Right atrium auricular region (tissue), 2 donors: ENCODE data around the gene NEGR1. TPM values are rescaled to one million over a fixed set of nuclear protein-coding genes. Genes with fewer than 3 reads are reported as not detected.

Source experiments
- DNase-seq: peaks from one replicate; pipeline ENCODE4 v3.0.0-alpha.2; 2019; ENCODE audit warnings: low spot score
- H3K27ac ChIP-seq, 2 donors: fragments of 200-600 bp; sonication (generic); 1 replicate in 1 of 2; 2 replicates in 1 of 2; pipeline ENCODE4 v1.5.1; 2016 to 2019
- H3K27me3 ChIP-seq, 2 donors: fragments of 200-600 bp; sonication (generic); one replicate each; pipeline versions ENCODE4 v1.5.1 to v1.6.0; 2017 to 2019
- H3K36me3 ChIP-seq: fragments of 200-600 bp; sonication (generic); one replicate; pipeline ENCODE4 v1.5.1; 2016
- H3K4me1 ChIP-seq, 2 donors: fragments of 200-600 bp; sonication (generic); one replicate each; pipeline versions ENCODE4 v1.5.1 to v1.6.0; 2017 to 2019
- H3K4me3 ChIP-seq, 2 donors: fragments of 200-600 bp; sonication (generic); 1 replicate in 1 of 2; 2 replicates in 1 of 2; pipeline ENCODE4 v1.5.1; 2017 to 2019; ENCODE audit warnings: mild to moderate bottlenecking in 1 of 2, moderate library complexity in 1 of 2
- H3K9me3 ChIP-seq, 2 donors: fragments of 200-600 bp; sonication (generic); one replicate each; pipeline ENCODE4 v1.5.1; 2019
- CTCF ChIP-seq, 2 donors: fragments of 200-600 bp; sonication (generic); IDR thresholded peaks; one replicate each; pipeline ENCODE4 v1.5.1; 2019; ENCODE audit warnings: antibody characterized with exemption in 2 of 2
- total RNA-seq, 2 donors: library from RNA; depleted of rRNA; stranded (reverse); fragments of >200 nt; gene quantifications; one replicate each; pipeline ENCODE4 v1.1.0, GENCODE V29; 2016

NEGR1 gene
- total RNA-seq, 2 donors from 2014 or later, result 9.3 to 9.9 TPM

- no peak for DNase-seq
- TF ChIP-seq CTCF (IDR thresholded peaks at IDR 0.05), result no peak
- no peak overlapping the region for H3K27ac ChIP-seq
- no peak overlapping the region for H3K4me3 ChIP-seq
- no peaks in the 10 kb centered on the region for H3K27me3 ChIP-seq
- no peaks in the 10 kb centered on the region for H3K9me3 ChIP-seq
- peaks cover 0 to 5% of the 10 kb centered on the region in 2 donors for H3K4me1 ChIP-seq
- H3K36me3 ChIP-seq, result no peaks in the 10 kb centered on the region
These were observed 637.3 kb downstream of the NEGR1 start for GRCh38 chr1:71645015-71645414.

GRCh38 chr1:71641903-71642302 is 640.4 kb downstream of the NEGR1 start:
- no peak for TF ChIP-seq CTCF (IDR thresholded peaks at IDR 0.05)
- Histone ChIP-seq H3K9me3 (no peaks in the 10 kb centered on the region), H3K36me3 (no peaks in the 10 kb centered on the region), H3K4me1 (peaks cover 0 to 5% of the 10 kb centered on the region in 2 donors), H3K4me3 (no peak overlapping the region), H3K27me3 (no peaks in the 10 kb centered on the region), H3K27ac (no peak overlapping the region)
- no peak for DNase-seq

DNA sequence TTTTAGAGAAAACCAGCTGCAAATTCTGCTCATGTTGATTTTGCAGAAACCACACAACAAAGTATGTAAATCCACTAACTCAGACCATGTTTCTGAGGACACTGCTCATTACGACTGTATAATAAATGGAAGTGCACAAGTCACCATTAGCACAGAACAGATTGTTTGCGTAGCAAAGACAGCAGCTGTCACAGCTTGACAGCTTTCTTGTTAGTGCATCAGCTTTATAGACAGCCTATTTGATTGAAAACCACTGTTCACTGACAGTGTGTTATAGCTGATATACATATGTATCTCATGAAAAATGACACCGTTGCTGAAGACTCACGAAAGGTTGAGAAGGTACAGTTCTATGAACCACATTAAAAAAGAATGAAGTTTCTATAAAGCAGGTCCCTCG is 641.3 kb downstream of the NEGR1 start:
- TF ChIP-seq CTCF (IDR thresholded peaks at IDR 0.05), result no peak
- no peak for DNase-seq
- H3K36me3 ChIP-seq, result no peaks in the 10 kb centered on the region
- no peak overlapping the region for H3K4me3 ChIP-seq
- no peaks in the 10 kb centered on the region for H3K9me3 ChIP-seq
- no peaks in the 10 kb centered on the region for H3K27me3 ChIP-seq
- no peak overlapping the region for H3K27ac ChIP-seq
- peaks cover 0 to 5% of the 10 kb centered on the region in 2 donors for H3K4me1 ChIP-seq

- H3K4me3 ChIP-seq, result no peak overlapping the region
- H3K27ac ChIP-seq, result peak overlapping the region in 1 of 2 donors; percentile 20
- H3K27me3 ChIP-seq, result no peaks in the 10 kb centered on the region
- H3K9me3 ChIP-seq, result no peaks in the 10 kb centered on the region
- H3K36me3 ChIP-seq, result no peaks in the 10 kb centered on the region
- no peak for TF ChIP-seq CTCF (IDR thresholded peaks at IDR 0.05)
- H3K4me1 ChIP-seq, result peaks cover 0 to 5% of the 10 kb centered on the region in 2 donors
- DNase-seq, result no peak
These were observed 642.2 kb downstream of the NEGR1 start for GRCh38 chr1:71640116-71640515.

- Histone ChIP-seq H3K4me3 (no peak overlapping the region), H3K9me3 (no peaks in the 10 kb centered on the region), H3K36me3 (no peaks in the 10 kb centered on the region), H3K27ac (peak overlapping the region in 1 of 2 donors; percentile 33), H3K4me1 (peaks cover 0 to 5% of the 10 kb centered on the region in 2 donors), H3K27me3 (no peaks in the 10 kb centered on the region)
- no peak for TF ChIP-seq CTCF (IDR thresholded peaks at IDR 0.05)
- no peak for DNase-seq
These were observed 644.1 kb downstream of the NEGR1 start for GRCh38 chr1:71638081-71638766.

GRCh38 chr1:71635568-71635967 is 646.8 kb downstream of the NEGR1 start:
- H3K9me3 ChIP-seq, result no peaks in the 10 kb centered on the region

More at GRCh38 chr1:71635568-71635967, 646.8 kb downstream of the NEGR1 start:
- Histone ChIP-seq H3K4me3 (no peak overlapping the region), H3K27ac (no peak overlapping the region), H3K4me1 (no peaks in the 10 kb centered on the region), H3K27me3 (no peaks in the 10 kb centered on the region), H3K36me3 (no peaks in the 10 kb centered on the region)
- TF ChIP-seq CTCF (IDR thresholded peaks at IDR 0.05), result no peak
- no peak for DNase-seq
